GM06990 (cell line): ENCODE measurements around the gene ARHGAP4.

Experiments used
- DNase-seq: peaks from one replicate; pipeline ENCODE4 v3.0.0-alpha.2; 2011; ENCODE audit not compliant: insufficient read length; ENCODE audit errors: extremely low read depth
- H3K27me3 ChIP-seq: replicated peaks from 2 replicates; pipeline ENCODE4 v1.6.0; 2011; ENCODE audit warnings: low read length; ENCODE audit not compliant: control insufficient read depth, insufficient read depth
- H3K36me3 ChIP-seq: 2 replicates; pipeline ENCODE4 v1.5.1; 2011; ENCODE audit warnings: low read length; ENCODE audit not compliant: control insufficient read depth, insufficient read depth
- H3K4me3 ChIP-seq: replicated peaks from 2 replicates; pipeline ENCODE4 v1.5.1; 2011; ENCODE audit warnings: low read depth, mild to moderate bottlenecking, control low read depth, low read length
- CTCF ChIP-seq: IDR thresholded peaks from 2 replicates; pipeline ENCODE4 v1.5.1; 2011; ENCODE audit warnings: low read length, control low read depth, mild to moderate bottlenecking, inconsistent platforms; ENCODE audit not compliant: insufficient read depth, poor library complexity, severe bottlenecking

ARHGAP4 gene

DNA sequence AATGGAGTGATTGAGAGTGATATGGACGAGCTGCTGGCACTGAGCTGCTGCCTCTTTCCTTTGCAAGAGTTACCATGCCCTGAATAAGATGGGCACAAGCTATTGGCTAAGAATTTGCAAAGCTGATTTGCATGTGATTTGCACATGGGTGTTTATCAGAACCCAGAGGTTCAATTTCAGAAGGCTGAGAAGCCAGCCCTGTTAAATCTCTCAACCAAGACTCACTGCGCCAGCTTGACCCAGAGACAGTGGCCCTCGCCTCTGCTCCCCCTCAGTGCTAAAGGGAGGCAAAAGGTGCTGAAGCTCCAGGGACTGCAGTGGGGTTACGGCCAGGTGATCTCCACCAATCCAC, 701 bp downstream of the ARHGAP4 start:
- TF ChIP-seq CTCF = no peak
- no peak for DNase-seq
- H3K27me3 ChIP-seq = no peaks in the 10 kb centered on the region
- H3K4me3 ChIP-seq = peak overlapping the region; percentile 79
- H3K36me3 ChIP-seq = peaks cover 8% of the 10 kb centered on the region

- Histone ChIP-seq H3K4me3 (peak overlapping the region; percentile 79), H3K27me3 (no peaks in the 10 kb centered on the region), H3K36me3 (peaks cover 8% of the 10 kb centered on the region)
- no peak for TF ChIP-seq CTCF
- DNase-seq = peak; percentile 33
Observed at GRCh38 chrX:153924149-153924861, 1.8 kb downstream of the ARHGAP4 start.

GRCh38 chrX:153922932-153923857, 2.9 kb downstream of the ARHGAP4 start:
- no peaks in the 10 kb centered on the region for H3K27me3 ChIP-seq
- H3K4me3 ChIP-seq = no peak overlapping the region; the same call in 1 of the 2 replicates
- TF ChIP-seq CTCF = peak; percentile 50
- H3K36me3 ChIP-seq = peaks cover 10% of the 10 kb centered on the region
- peak; percentile 22 for DNase-seq

- no peak for TF ChIP-seq CTCF
- DNase-seq = no peak
- Histone ChIP-seq H3K4me3 (no peak overlapping the region), H3K36me3 (peaks cover 10% of the 10 kb centered on the region), H3K27me3 (no peaks in the 10 kb centered on the region)
Observed at GRCh38 chrX:153921511-153922446, 4.3 kb downstream of the ARHGAP4 start.

- no peak overlapping the region for H3K4me3 ChIP-seq
- no peak for TF ChIP-seq CTCF
- no peaks in the 10 kb centered on the region for H3K27me3 ChIP-seq
- H3K36me3 ChIP-seq = peaks cover 10% of the 10 kb centered on the region
- no peak for DNase-seq
Observed at GRCh38 chrX:153921070-153921469, 5.0 kb downstream of the ARHGAP4 start.
